SU-DHL-6 (cell line): ENCODE measurements around the gene MSL3.

Experiments used
- CTCF ChIP-seq: fragments of 200-600 bp; sonication (generic); IDR thresholded peaks from one replicate; pipeline ENCODE4 v1.5.1; 2017; ENCODE audit warnings: antibody characterized with exemption, mild to moderate bottlenecking, low read length, moderate library complexity; ENCODE audit not compliant: insufficient read depth, poor library complexity, severe bottlenecking
- EZH2phosphoT487 ChIP-seq: fragments of 200-600 bp; sonication (generic), shearing (Covaris generic); conservative IDR thresholded peaks from 2 replicates; pipeline ENCODE4 v1.6.1; 2018; ENCODE audit warnings: mild to moderate bottlenecking, antibody characterized with exemption, low read length, moderate library complexity, mixed read lengths

- TF ChIP-seq CTCF (peak; percentile 36), EZH2phosphoT487 (no peak)
These were observed 549 bp downstream of the MSL3 start for GRCh38 chrX:11758400-11759171.
